HepG2 (cell line): Measurements from ENCODE around the gene GSTA5. TPM values are rescaled to one million over a fixed set of nuclear protein-coding genes. Genes with fewer than 3 reads are reported as not detected.
"Not testable (repeated sequence)": the region's sequence is repeated elsewhere in the genome, so short reads cannot be mapped to it uniquely, and the experiment has no call there.

ENCODE experiments used
- ATAC-seq: fragments of 200-7000 bp; cut with Tn5 transposase; 3 replicates; pipeline ENCODE4 v1.9.1; 2020; ENCODE audit warnings: mild to moderate bottlenecking, moderate library complexity
- BruUV-seq: library from RNA; stranded (reverse); fragments of 400-500 nt; replicated peaks from 2 replicates; lab custom pipeline; 2021; lab: Mats Ljungman, UMichigan
- CTCF ChIA-PET: fragments of 300-600 bp; formaldehyde crosslinking; extraction: SDS; loops from one replicate; lab custom pipeline; 2021; ENCODE audit warnings: low total read pairs, inconsistent platforms, low intra/inter-chr PET ratio; lab: Yijun Ruan, JAX
- POLR2A ChIA-PET: fragments of 350-600 bp; sonication (Branson Sonifier 250); formaldehyde crosslinking; loops from one replicate; lab custom pipeline; 2020; ENCODE audit warnings: antibody characterized with exemption, inconsistent platforms; lab: Yijun Ruan, JAX
- DNase-seq: peaks from one replicate; pipeline ENCODE4 v3.0.0-alpha.2; 2015; ENCODE audit warnings: low spot score
- FAIRE-seq: peaks from 3 replicates; lab custom pipeline; 2011; peaks lifted over from hg19 to GRCh38; lab: Jason Lieb, UNC
- H2AFZ ChIP-seq: one replicate; pipeline ENCODE4 v1.6.1; 2011; ENCODE audit warnings: low read length, inconsistent platforms
- H3K27ac ChIP-seq: fragments of 300-600 bp; 3 replicates; pipeline ENCODE4 v1.8.0; 2011; ENCODE audit warnings: mixed run types, mild to moderate bottlenecking, mixed read lengths, low read length, inconsistent platforms; ENCODE audit not compliant: insufficient read depth; ENCODE audit errors: extremely low read length
- H3K27me3 ChIP-seq, 2 experiments: fragments of 200-600 bp in 1 of 2; 2 replicates in 1 of 2; 3 replicates in 1 of 2; pipeline versions ENCODE4 v1.6.0 to v1.8.0; 2011; ENCODE audit warnings: low read length in 2 of 2, mild to moderate bottlenecking in 2 of 2, moderate library complexity in 2 of 2, inconsistent platforms in 1 of 2; ENCODE audit not compliant: insufficient read depth in 2 of 2, control insufficient read depth in 1 of 2
- H3K36me3 ChIP-seq, 2 experiments: fragments of 200-600 bp in 1 of 2; replicated peaks in 1 of 2; 2 replicates in 1 of 2; 3 replicates in 1 of 2; pipeline versions ENCODE4 v1.5.1 to v1.8.0; 2011; ENCODE audit warnings: low read length in 2 of 2, inconsistent platforms in 1 of 2; ENCODE audit not compliant: insufficient read depth in 2 of 2, control insufficient read depth in 1 of 2
- H3K4me1 ChIP-seq: 2 replicates; pipeline ENCODE4 v1.5.1; 2012; ENCODE audit warnings: low read length, inconsistent platforms; ENCODE audit not compliant: insufficient read depth
- H3K4me2 ChIP-seq: 2 replicates; pipeline ENCODE4 v1.6.0; 2011; ENCODE audit warnings: low read depth, low read length, inconsistent platforms
- H3K4me3 ChIP-seq, 3 experiments: fragments of 200-600 bp in 1 of 3; sonication (generic), shearing (Covaris generic) in 1 of 3; replicated peaks in 1 of 3; 2 replicates each; pipeline ENCODE4 v1.5.1; 2011 to 2016; ENCODE audit warnings: low read length in 3 of 3, inconsistent platforms in 2 of 3, low read depth in 2 of 3, mild to moderate bottlenecking in 2 of 3, control low read depth in 1 of 3, mixed read lengths in 1 of 3; ENCODE audit not compliant: insufficient read depth in 1 of 3
- H3K79me2 ChIP-seq: one replicate; pipeline ENCODE4 v1.6.1; 2011; ENCODE audit warnings: low read length, inconsistent platforms; ENCODE audit not compliant: insufficient read depth
- H3K9ac ChIP-seq: 2 replicates; pipeline ENCODE4 v1.6.0; 2011; ENCODE audit warnings: mild to moderate bottlenecking, low read depth, low read length, inconsistent platforms; ENCODE audit not compliant: insufficient read depth
- H3K9me3 ChIP-seq: 2 replicates; pipeline ENCODE4 v1.5.1; 2012; ENCODE audit warnings: mild to moderate bottlenecking, low read length
- H4K20me1 ChIP-seq: 2 replicates; pipeline ENCODE4 v1.6.0; 2011; ENCODE audit warnings: inconsistent platforms, mild to moderate bottlenecking, low read length, moderate library complexity; ENCODE audit not compliant: insufficient read depth
- ARID5B ChIP-seq: IDR thresholded peaks from 2 replicates; pipeline ENCODE4 v1.4.0; 2020; ENCODE audit warnings: mild to moderate bottlenecking, missing genetic modification reagents
- BCL6 ChIP-seq: IDR thresholded peaks from 2 replicates; pipeline ENCODE4 v1.6.1; 2016; ENCODE audit warnings: missing genetic modification reagents, missing compliant biosample characterization
- DRAP1 ChIP-seq: IDR thresholded peaks from 2 replicates; pipeline ENCODE4 v1.6.1; 2016; ENCODE audit warnings: missing genetic modification reagents, missing compliant biosample characterization
- FOXA1 ChIP-seq, 2 experiments: fragments of 450-650 bp in 1 of 2; sonication (generic) in 1 of 2; formaldehyde crosslinking in 1 of 2; IDR thresholded peaks; 2 replicates each; pipeline versions ENCODE4 v1.4.0 to v1.6.1; 2016 to 2020; ENCODE audit warnings: missing genetic modification reagents in 1 of 2
- GATAD2A ChIP-seq: IDR thresholded peaks from 2 replicates; pipeline ENCODE4 v1.6.1; 2016
- HDAC2 ChIP-seq: sonication (generic); formaldehyde crosslinking; IDR thresholded peaks from 2 replicates; pipeline ENCODE4 v1.4.0; 2020; ENCODE audit warnings: missing genetic modification reagents
- KAT8 ChIP-seq: IDR thresholded peaks from 2 replicates; pipeline ENCODE4 v1.6.1; 2016; ENCODE audit warnings: missing genetic modification reagents, missing compliant biosample characterization
- PATZ1 ChIP-seq: sonication (generic); formaldehyde crosslinking; IDR thresholded peaks from 2 replicates; pipeline ENCODE4 v1.4.0; 2020; ENCODE audit warnings: missing genetic modification reagents
- POGZ ChIP-seq: sonication (generic); formaldehyde crosslinking; IDR thresholded peaks from 2 replicates; pipeline ENCODE4 v1.4.0; 2020; ENCODE audit warnings: mild to moderate bottlenecking, missing genetic modification reagents
- RARA ChIP-seq: IDR thresholded peaks from 2 replicates; pipeline ENCODE4 v1.6.1; 2016; ENCODE audit warnings: missing genetic modification reagents, missing compliant biosample characterization
- SALL1 ChIP-seq: sonication (generic); formaldehyde crosslinking; IDR thresholded peaks from 2 replicates; pipeline ENCODE4 v1.8.0; 2022; ENCODE audit warnings: mild to moderate bottlenecking, missing genetic modification reagents
- SOX5 ChIP-seq: IDR thresholded peaks from 2 replicates; pipeline ENCODE4 v1.6.1; 2016; ENCODE audit warnings: borderline replicate concordance
- TEAD3 ChIP-seq: optimal IDR thresholded peaks from 2 replicates; pipeline ENCODE3; 2016; ENCODE audit warnings: borderline replicate concordance
- ZFY ChIP-seq: sonication (generic); formaldehyde crosslinking; IDR thresholded peaks from 2 replicates; pipeline ENCODE4 v1.4.0; 2020; ENCODE audit warnings: missing genetic modification reagents
- ZGPAT ChIP-seq: IDR thresholded peaks from 2 replicates; pipeline ENCODE4 v1.6.1; 2016; ENCODE audit warnings: mild to moderate bottlenecking
- ZNF292 ChIP-seq: sonication (generic); formaldehyde crosslinking; IDR thresholded peaks from 2 replicates; pipeline ENCODE4 v1.8.1; 2022; ENCODE audit warnings: mild to moderate bottlenecking, low read depth, missing genetic modification reagents, borderline replicate concordance
- ZNF792 ChIP-seq: IDR thresholded peaks from 2 replicates; pipeline ENCODE4 v1.6.1; 2016
- WGBS: methylation state at CpG from one replicate; pipeline ENCODE4 v1.1.6; 2017; ENCODE audit warnings: low lambda C conversion rate; 5-methylcytosine and 5-hydroxymethylcytosine counted together
- in situ Hi-C: cut with HindIII; loops from 2 replicates; pipeline ENCODE4 v1.10.0; 2017; ENCODE audit warnings: low pct_unique_long_range_greater_than_20kb; ENCODE audit not compliant: extremely low pct_ligation_motif_present
- intact Hi-C: fragments of 100-400 bp; cut with micrococcal nuclease; formaldehyde crosslinking; loops from one replicate; pipeline ENCODE4 v1.10.0; 2022; ENCODE audit not compliant: unreplicated experiment
- polyA plus RNA-seq, 8 experiments: library from polyadenylated mRNA; depleted of rRNA in 3 of 8; stranded (reverse) in 7 of 8; unstranded in 1 of 8; fragments of >200 nt; fragmentation: Illumina TruSeq in 4 of 8; extraction: Trizol in 4 of 8; gene quantifications; 2 replicates each; pipeline versions ENCODE4 v1.2.1 to v1.2.3, GENCODE V29; 2011 to 2016; ENCODE audit warnings: low read depth in 4 of 8, missing spikeins in 1 of 8, mixed read lengths in 1 of 8; ENCODE audit not compliant: insufficient read depth in 1 of 8
- total RNA-seq, 5 experiments: library from RNA; depleted of rRNA; stranded (reverse); fragments of >200 nt; fragmentation: Illumina TruSeq; extraction: Trizol; gene quantifications; 2 replicates each; pipeline ENCODE4 v1.2.3, GENCODE V29; 2016; ENCODE audit warnings: low read depth in 1 of 5

GSTA5 gene
- total and polyA plus RNA-seq, 2 of the 13 experiments (the other 11 are each of a cell fraction or from before 2014, with no cell fraction given): not detected

- ATAC-seq: peak; percentile 78
- TF ChIP-seq RARA (0 out of 2 replicates have a peak, but pooled peaks have one; percentile 35), TEAD3 (CRISPR knock-in tag) (peak; percentile 17), BCL6 (CRISPR knock-in tag) (0 out of 2 replicates have a peak, but pooled peaks have one; percentile 36), ZNF292 (peak; percentile 58; the same call in 1 of the 2 replicates), ZGPAT (CRISPR knock-in tag) (peak; percentile 19; the same call in 1 of the 2 replicates), SOX5 (CRISPR knock-in tag) (peak; percentile 61; the same call in 1 of the 2 replicates), DRAP1 (CRISPR knock-in tag) (0 out of 2 replicates have a peak, but pooled peaks have one; percentile 11), SALL1 (CRISPR knock-in tag) (peak; percentile 58), HDAC2 (CRISPR knock-in tag) (peak; percentile 29; the same call in 1 of the 2 replicates), POGZ (peak; percentile 51; the same call in 1 of the 2 replicates), FOXA1 (CRISPR knock-in tag; IDR thresholded peaks at IDR 0.05) (0 out of 2 replicates have a peak, but pooled peaks have one; percentile 33), ARID5B (peak; percentile 60; the same call in 1 of the 2 replicates), ZFY (CRISPR knock-in tag) (peak; percentile 59), ZNF792 (CRISPR knock-in tag) (0 out of 2 replicates have a peak, but pooled peaks have one; percentile 27), GATAD2A (CRISPR knock-in tag) (0 out of 2 replicates have a peak, but pooled peaks have one; percentile 13), KAT8 (CRISPR knock-in tag) (peak; percentile 17; the same call in 1 of the 2 replicates), PATZ1 (peak; percentile 8; the same call in 1 of the 2 replicates)
- TF ChIP-seq FOXA1 (IDR thresholded peaks at IDR 0.05): not testable (repeated sequence)
Measured at GRCh38 chr6:52782696-52783274, 57.8 kb downstream of the GSTA5 start.

More at GRCh38 chr6:52782696-52783274, 57.8 kb downstream of the GSTA5 start:
- H3K9me3 ChIP-seq, H3K9ac ChIP-seq, CTCF ChIA-PET, BruUV-seq, H3K79me2 ChIP-seq, H3K4me3 ChIP-seq, H3K4me2 ChIP-seq, in situ Hi-C loops, H3K36me3 ChIP-seq, intact Hi-C loops, H3K27me3 ChIP-seq, H3K27ac ChIP-seq, H4K20me1 ChIP-seq, H2AFZ ChIP-seq: not testable (repeated sequence)
- POLR2A ChIA-PET: interaction anchor here (0.6 to 0.8 kb wide), 2 partner anchors 57 to 375 kb away, joined by 3 read pairs; no protein-coding TSS in a partner anchor
- H3K4me1 ChIP-seq: peaks cover 56% of the 10 kb centered on the region
- FAIRE-seq (peak; percentile 4), DNase-seq (peak; percentile 66)
- 23% methylated on average over 3 of the region's 3 CpGs for WGBS
